K562 (cell line): Measurements from ENCODE around the gene CHN1. TPM values are rescaled to one million over a fixed set of nuclear protein-coding genes. Genes with fewer than 3 reads are reported as not detected.

Experiments
- ATAC-seq: fragments of 200-7000 bp; cut with Tn5 transposase; 3 replicates; pipeline ENCODE4 v1.9.1; 2020; ENCODE audit warnings: moderate library complexity
- BruUV-seq: library from RNA; stranded (reverse); fragments of 400-500 nt; replicated peaks from 2 replicates; lab custom pipeline; 2021; lab: Mats Ljungman, UMichigan
- CTCF ChIA-PET: fragments of 300-600 bp; formaldehyde crosslinking; extraction: SDS; loops from one replicate; lab custom pipeline; 2021; ENCODE audit warnings: low intra/inter-chr PET ratio; lab: Yijun Ruan, JAX
- POLR2A ChIA-PET: fragments of 300-600, 350-650 bp; sonication (Branson Sonifier 250); formaldehyde crosslinking; extraction: SDS; loops from one replicate; lab custom pipeline; 2021; ENCODE audit warnings: antibody characterized with exemption, inconsistent platforms; lab: Yijun Ruan, JAX
- DNase-seq, 4 experiments: peaks; one replicate each; pipeline versions ENCODE4 v3.0.0 to v3.0.0-alpha.2; 2011 to 2018; ENCODE audit warnings: low spot score in 3 of 4, mixed read lengths in 3 of 4; ENCODE audit errors: extremely low read depth in 1 of 4
- FAIRE-seq: peaks from 2 replicates; lab custom pipeline; 2011; peaks lifted over from hg19 to GRCh38; lab: Jason Lieb, UNC
- H2AFZ ChIP-seq: 2 replicates; pipeline ENCODE4 v1.6.0; 2011; ENCODE audit warnings: low read depth, low read length, control low read depth, inconsistent platforms
- H3K27ac ChIP-seq: fragments of 200-600 bp; 3 replicates; pipeline ENCODE4 v1.8.0; 2011; ENCODE audit warnings: low read depth, mild to moderate bottlenecking, control low read depth, inconsistent platforms, low read length, moderate library complexity, mixed read lengths; ENCODE audit errors: extremely low read depth
- H3K27me3 ChIP-seq, 2 experiments: fragments of 300-600 bp in 1 of 2; 2 replicates in 1 of 2; 3 replicates in 1 of 2; pipeline versions ENCODE4 v1.6.0 to v1.8.0; 2011; ENCODE audit warnings: inconsistent platforms in 2 of 2, low read length in 2 of 2, mild to moderate bottlenecking in 1 of 2, mixed read lengths in 1 of 2, moderate library complexity in 1 of 2; ENCODE audit not compliant: control insufficient read depth in 2 of 2, insufficient read depth in 2 of 2
- H3K36me3 ChIP-seq: fragments of 300-600 bp; 3 replicates; pipeline ENCODE4 v1.8.0; 2011; ENCODE audit warnings: mild to moderate bottlenecking, low read length, inconsistent platforms; ENCODE audit not compliant: control insufficient read depth, insufficient read depth
- H3K4me1 ChIP-seq, 2 experiments: fragments of 200-600 bp in 1 of 2; replicated peaks in 1 of 2; 2 replicates in 1 of 2; 3 replicates in 1 of 2; pipeline versions ENCODE4 v1.5.1 to v1.8.0; 2011; ENCODE audit warnings: inconsistent platforms in 2 of 2, low read length in 2 of 2, mild to moderate bottlenecking in 1 of 2, mixed read lengths in 1 of 2, moderate library complexity in 1 of 2; ENCODE audit not compliant: control insufficient read depth in 2 of 2, insufficient read depth in 2 of 2
- H3K4me2 ChIP-seq: 2 replicates; pipeline ENCODE4 v1.6.1; 2011; ENCODE audit warnings: low read length, control low read depth, inconsistent platforms, mixed read lengths; ENCODE audit not compliant: insufficient read depth
- H3K4me3 ChIP-seq: fragments of 200-600 bp; sonication (generic), shearing (Covaris generic); 2 replicates; pipeline ENCODE4 v1.5.1; 2016; ENCODE audit warnings: control low read depth, inconsistent platforms
- H3K79me2 ChIP-seq: fragments of 200-600 bp; 3 replicates; pipeline ENCODE4 v1.8.0; 2011; ENCODE audit warnings: low read length, inconsistent platforms; ENCODE audit not compliant: control insufficient read depth, insufficient read depth
- H3K9ac ChIP-seq, 2 experiments: 2 replicates each; pipeline versions ENCODE4 v1.6.0 to v1.6.1; 2011; ENCODE audit warnings: low read depth in 2 of 2, low read length in 2 of 2, control low read depth in 1 of 2, inconsistent platforms in 1 of 2, mild to moderate bottlenecking in 1 of 2, mixed read lengths in 1 of 2; ENCODE audit not compliant: insufficient read depth in 1 of 2
- H3K9me1 ChIP-seq: one replicate; pipeline ENCODE4 v1.6.0; 2011; ENCODE audit warnings: inconsistent platforms, mild to moderate bottlenecking, low read length, moderate library complexity; ENCODE audit not compliant: control insufficient read depth, insufficient read depth
- H3K9me3 ChIP-seq: replicated peaks from 2 replicates; pipeline ENCODE4 v1.5.1; 2011; ENCODE audit warnings: low read depth, low read length, inconsistent platforms; ENCODE audit not compliant: control insufficient read depth, insufficient read depth
- H4K20me1 ChIP-seq: replicated peaks from 2 replicates; pipeline ENCODE4 v1.6.1; 2011; ENCODE audit warnings: low read length, inconsistent platforms, mixed read lengths; ENCODE audit not compliant: control insufficient read depth, insufficient read depth
- GATA2 ChIP-seq: sonication (generic); formaldehyde crosslinking; IDR thresholded peaks from 2 replicates; pipeline ENCODE4 v1.4.0; 2020; ENCODE audit warnings: mild to moderate bottlenecking, missing genetic modification reagents
- SETDB1 ChIP-seq: IDR thresholded peaks from one replicate; pipeline ENCODE4 v1.6.1; 2012; ENCODE audit warnings: low read length, control low read depth, inconsistent platforms
- SMARCC2 ChIP-seq: fragments of 450-650 bp; IDR thresholded peaks from 2 replicates; pipeline ENCODE4 v1.6.1; 2017; ENCODE audit warnings: antibody characterized with exemption, moderate library complexity, mild to moderate bottlenecking, low read depth
- ZKSCAN1 ChIP-seq: fragments of 150-350 bp; IDR thresholded peaks from 2 replicates; pipeline ENCODE4 v1.6.1; 2016; ENCODE audit warnings: low read depth, low read length
- ZNF507 ChIP-seq: conservative IDR thresholded peaks from 2 replicates; pipeline ENCODE4 v1.6.1; 2017; ENCODE audit warnings: missing genetic modification characterization, missing compliant biosample characterization
- ZNF644 ChIP-seq: fragments of 200-800 bp; sonication (Bioruptor generic); IDR thresholded peaks from 2 replicates; pipeline ENCODE4 v1.6.1; 2016; ENCODE audit warnings: low read depth, missing genetic modification characterization, missing compliant biosample characterization
- ZNF695 ChIP-seq: fragments of 450-650 bp; formaldehyde crosslinking; IDR thresholded peaks from 2 replicates; pipeline ENCODE4 v1.4.0; 2020; ENCODE audit warnings: mild to moderate bottlenecking, moderate library complexity
- WGBS: fragments of 100-300 bp; shearing (Covaris generic); methylation state at CpG from one replicate; pipeline ENCODE4 v1.1.6; 2016; ENCODE audit warnings: low coverage, mixed read lengths; ENCODE audit not compliant: insufficient coverage; ENCODE audit errors: missing lambda C conversion rate; 5-methylcytosine and 5-hydroxymethylcytosine counted together
- in situ Hi-C: fragments of 300-500 bp; cut with MboI; formaldehyde crosslinking; loops from 4 replicates; pipeline ENCODE4 v1.15.0; 2018; ENCODE audit warnings: inconsistent platforms, mixed read lengths
- intact Hi-C: fragments of 100-400 bp; cut with micrococcal nuclease; formaldehyde crosslinking; loops from 2 replicates; pipeline ENCODE4 v1.14.2; 2022
- polyA plus RNA-seq, 8 experiments: library from polyadenylated mRNA; depleted of rRNA in 4 of 8; stranded (reverse) in 5 of 8; unstranded in 3 of 8; fragments of >200 nt; fragmentation: Nextera tagmentation in 2 of 8; fragmentation: Illumina TruSeq in 1 of 8; extraction: Ambion mirVana in 2 of 8; extraction: Trizol in 1 of 8; gene quantifications; 2 replicates each; pipeline versions ENCODE4 v1.2.1 to v1.2.3, GENCODE V29; 2011 to 2014; ENCODE audit warnings: inconsistent platforms in 1 of 8, missing spikeins in 1 of 8
- total RNA-seq, 7 experiments: library from RNA; depleted of rRNA in 6 of 7; stranded (reverse); fragments of >200 nt in 6 of 7; fragmentation: Illumina TruSeq in 2 of 7; extraction: Trizol in 2 of 7; gene quantifications; 2 replicates each; pipeline versions ENCODE4 v1.2.1 to v1.2.3, GENCODE V29; 2011 to 2021; ENCODE audit warnings: low replicate concordance in 1 of 7

Gene CHN1
- total and polyA plus RNA-seq, 9 of the 15 experiments (the other 6 are each of a cell fraction or from before 2014, with no cell fraction given): 0.17 to 2.0 (median 0.87) TPM

DNA sequence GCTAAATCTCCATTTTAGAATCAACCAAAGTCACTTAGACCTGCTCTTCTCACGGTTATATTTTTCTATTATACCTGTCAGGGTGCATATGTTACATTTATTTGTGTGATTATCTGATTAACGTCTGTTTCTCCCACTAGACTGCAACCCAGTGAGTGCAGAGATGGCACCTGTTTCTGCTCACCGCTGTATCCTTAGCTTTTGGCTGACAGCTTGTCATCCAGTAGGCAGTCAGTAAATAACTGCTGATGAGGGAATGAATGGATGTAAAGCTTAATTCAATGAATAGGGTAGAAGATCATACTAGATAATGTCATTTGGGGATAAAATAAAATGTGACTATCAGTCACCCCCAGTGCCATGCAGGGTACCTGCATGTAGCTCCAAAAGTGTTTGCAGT is 234.0 kb downstream of the CHN1 start:
- H3K9me1 ChIP-seq: no peaks in the 10 kb centered on the region
- no peaks in the 10 kb centered on the region for H3K79me2 ChIP-seq
- TF ChIP-seq ZKSCAN1 (no peak), ZNF695 (CRISPR knock-in tag) (no peak), GATA2 (no peak)
- peak; percentile 9; the same call in 2 of the 3 replicates for ATAC-seq
- H3K27me3 ChIP-seq: peaks cover 0 to 26% of the 10 kb centered on the region in 2 experiments; a peak in 3 of 5 replicates
- no peaks in the 10 kb centered on the region for H3K9me3 ChIP-seq
- H3K4me2 ChIP-seq: no peak overlapping the region
- BruUV-seq: no TSS peak
- no peak overlapping the region for H3K9ac ChIP-seq
- FAIRE-seq: no peak
- H4K20me1 ChIP-seq: 0 out of 2 replicates have a peak, but pooled peaks cover 6% of the 10 kb centered on the region
- ChIA-PET POLR2A (interaction anchor here (0.6 to 1.9 kb wide), 3 partner anchors 8 to 323 kb away, joined by 3 to 5 read pairs (median 5); no protein-coding TSS in a partner anchor), CTCF (interaction anchor here (0.7 to 1.8 kb wide), 3 partner anchors 212 to 511 kb away, joined by 3 to 11 read pairs (median 3); no protein-coding TSS in a partner anchor)
- no peak overlapping the region for H2AFZ ChIP-seq
- no peak overlapping the region for H3K27ac ChIP-seq
- WGBS: 21% methylated on average over 3 of the region's 3 CpGs
- intact Hi-C loops: loop anchor here (1.0 to 5.0 kb wide), 3 partner anchors 214 to 1326 kb away; partner anchors contain the start of gene HOXD12
- H3K4me1 ChIP-seq: no peaks in the 10 kb centered on the region
- in situ Hi-C loops: loop anchor here (10.0 kb wide), 1 partner anchor 214 kb away; no protein-coding TSS in a partner anchor
- no peak overlapping the region for H3K4me3 ChIP-seq
- H3K36me3 ChIP-seq: no peaks in the 10 kb centered on the region
- no peak for DNase-seq

GRCh38 chr2:174768557-174768956 is 236.6 kb downstream of the CHN1 start:
- in situ Hi-C loops (no loop called here), intact Hi-C loops (no loop called here)
- H3K9me1 ChIP-seq: no peaks in the 10 kb centered on the region
- H4K20me1 ChIP-seq: no peaks in the 10 kb centered on the region
- no peak overlapping the region for H3K4me3 ChIP-seq
- H3K9me3 ChIP-seq: no peaks in the 10 kb centered on the region
- peaks cover 0 to 27% of the 10 kb centered on the region in 2 experiments; a peak in 3 of 5 replicates for H3K27me3 ChIP-seq
- FAIRE-seq: no peak
- no peak for ATAC-seq
- H3K36me3 ChIP-seq: no peaks in the 10 kb centered on the region
- DNase-seq: no peak
- no peaks in the 10 kb centered on the region for H3K79me2 ChIP-seq
- no peaks in the 10 kb centered on the region for H3K4me1 ChIP-seq
- H2AFZ ChIP-seq: no peak overlapping the region
- peak overlapping the region in 1 of 2 experiments; percentile 47; a peak in 1 of 4 replicates for H3K9ac ChIP-seq
- no peak overlapping the region for H3K4me2 ChIP-seq
- no TSS peak for BruUV-seq
- POLR2A ChIA-PET: interaction anchor here (0.6 kb wide), 1 partner anchor 8 kb away, joined by 3 read pairs; no protein-coding TSS in a partner anchor
- TF ChIP-seq SETDB1 (no peak), SMARCC2 (no peak), ZNF507 (tag) (no peak), ZNF644 (tag) (no peak)
- WGBS: 1% methylated on average over 9 of the region's 9 CpGs
- H3K27ac ChIP-seq: no peak overlapping the region
- CTCF ChIA-PET: no interaction called here
